Measurements from ENCODE around the gene MUC5B.

MUC5B gene

GRCh38 chr11:1307163-1307870 is 84.5 kb downstream of the MUC5B start:
- no peak for DNase-seq (ENCODE audit: low read depth in 1 of 2, low spot score in 1 of 2)

GRCh38 chr11:1307998-1308742 is 85.3 kb downstream of the MUC5B start:
- DNase-seq (ENCODE audit: low read depth in 1 of 2, low spot score in 1 of 2) = no peak

GRCh38 chr11:1308743-1309497 is 86.1 kb downstream of the MUC5B start:
- DNase-seq (ENCODE audit: low read depth in 1 of 2, low spot score in 1 of 2) = no peak

GRCh38 chr11:1309498-1310317 is 86.8 kb downstream of the MUC5B start, which contains the start of gene TOLLIP:
TSS of gene TOLLIP (minus strand) at chr11:1309632. CDS start at chr11:1309498, 134 bp downstream.
- DNase-seq (ENCODE audit: low read depth in 1 of 2, low spot score in 1 of 2) = peak; percentile 96

- DNase-seq (ENCODE audit: low read depth in 1 of 2, low spot score in 1 of 2) = no peak
These were observed 87.4 kb downstream of the MUC5B start for GRCh38 chr11:1310318-1310687.

GRCh38 chr11:1310772-1311468 is 88.1 kb downstream of the MUC5B start:
- peak in 1 of 2 donors; percentile 37 for DNase-seq (ENCODE audit: low read depth in 1 of 2, low spot score in 1 of 2)
